Breast epithelium (tissue), 4 donors: ENCODE results near the gene MYCN. TPM values are rescaled to one million over a fixed set of nuclear protein-coding genes. Genes with fewer than 3 reads are reported as not detected.

ENCODE experiments used
- DNase-seq, 2 donors: peaks; one replicate each; pipeline ENCODE4 v3.0.0-alpha.2; 2019; ENCODE audit warnings: low spot score in 2 of 2
- H3K27ac ChIP-seq, 2 donors: fragments of 200-600 bp; sonication (generic) in 1 of 2; one replicate each; pipeline ENCODE4 v1.5.1; 2016 to 2019; ENCODE audit warnings: mild to moderate bottlenecking in 1 of 2
- H3K27me3 ChIP-seq, 2 donors: fragments of 200-600 bp; sonication (generic) in 1 of 2; one replicate each; pipeline versions ENCODE4 v1.5.1 to v1.6.0; 2017 to 2019; ENCODE audit warnings: control low read depth in 1 of 2, mild to moderate bottlenecking in 1 of 2
- H3K36me3 ChIP-seq: fragments of 200-600 bp; one replicate; pipeline ENCODE4 v1.5.1; 2019
- H3K4me1 ChIP-seq, 2 donors: fragments of 200-600 bp; sonication (generic); one replicate each; pipeline ENCODE4 v1.5.1; 2016 to 2019; ENCODE audit warnings: control low read depth in 1 of 2
- H3K4me3 ChIP-seq, 3 donors: fragments of 200-600 bp; sonication (generic); 1 replicate in 2 of 3; 2 replicates in 1 of 3; pipeline ENCODE4 v1.5.1; 2016 to 2019; ENCODE audit warnings: mild to moderate bottlenecking in 3 of 3, moderate library complexity in 2 of 3
- H3K9me3 ChIP-seq, 2 donors: fragments of 200-600 bp; sonication (generic) in 1 of 2; one replicate each; pipeline ENCODE4 v1.5.1; 2016 to 2019; ENCODE audit warnings: control low read depth in 1 of 2
- POLR2A ChIP-seq: fragments of 450-650 bp; IDR thresholded peaks from one replicate; pipeline ENCODE4 v1.6.1; 2016; ENCODE audit warnings: antibody characterized with exemption, mild to moderate bottlenecking, moderate library complexity
- POLR2AphosphoS5 ChIP-seq, 3 donors: sonication (generic); formaldehyde crosslinking; IDR thresholded peaks; one replicate each; pipeline ENCODE4 v1.6.1; 2017; ENCODE audit warnings: antibody characterized with exemption in 3 of 3
- intact Hi-C: fragments of 100-400 bp; cut with DNase I; formaldehyde crosslinking; loops from one replicate; pipeline ENCODE4 v1.15.1; 2023; ENCODE audit warnings: low total_unique reads
- total RNA-seq, 3 donors: library from RNA; depleted of rRNA; stranded (reverse); fragments of >200 nt; gene quantifications; one replicate each; pipeline ENCODE4 v1.1.0, GENCODE V29; 2016
- TF ChIP-seq, protein P1 (sequence below), 3 donors: fragments of 450-650 bp; IDR thresholded peaks; one replicate each; pipeline ENCODE4 v1.5.1; 2016 to 2017; ENCODE audit warnings: antibody characterized with exemption in 3 of 3, mild to moderate bottlenecking in 3 of 3, moderate library complexity in 3 of 3

The MYCN gene
- total RNA-seq, 3 donors from 2014 or later, result 0.32 to 0.98 (median 0.59) TPM

DNA sequence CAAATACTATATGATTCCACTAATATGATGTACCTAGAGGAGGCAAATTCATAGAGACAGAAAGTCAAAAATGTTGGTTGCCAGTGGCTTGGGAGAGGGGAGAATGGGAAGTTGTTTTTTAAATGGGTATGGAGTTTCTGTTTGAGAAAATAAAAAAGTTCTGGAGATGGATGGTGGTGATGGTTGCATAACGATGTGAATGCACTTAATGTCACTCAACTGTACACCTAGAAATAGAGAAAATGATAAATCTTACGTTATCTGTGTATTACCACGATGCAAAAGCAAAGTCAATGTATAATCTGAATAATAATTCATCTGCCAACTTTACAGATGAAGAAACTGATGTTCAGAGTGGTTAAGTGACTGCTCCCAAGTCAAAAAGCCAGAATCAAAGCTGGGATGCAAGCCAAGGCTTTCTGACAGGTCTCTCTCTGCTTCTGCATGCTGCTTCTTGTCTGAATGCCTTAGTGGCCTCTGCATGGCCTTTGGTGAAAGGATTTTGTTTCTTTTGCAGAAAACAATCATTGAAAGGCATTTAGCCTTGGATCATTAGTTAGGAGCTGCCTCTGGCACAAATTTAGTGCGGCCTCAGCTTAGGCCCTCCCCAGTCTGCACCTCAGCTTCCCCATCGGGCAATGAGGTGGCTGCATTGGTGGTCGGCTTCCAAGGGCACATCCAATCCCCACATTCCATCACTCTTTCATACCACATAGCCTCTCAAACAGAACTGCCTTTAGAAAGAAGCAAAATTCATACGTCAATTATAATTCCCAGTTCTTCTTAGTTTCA lies 46.5 kb upstream of the MYCN start:
- Histone ChIP-seq H3K27ac (no peak overlapping the region), H3K4me1 (no peaks in the 10 kb centered on the region), H3K36me3 (no peaks in the 10 kb centered on the region), H3K9me3 (peaks cover 10 to 11% of the 10 kb centered on the region in 2 donors), H3K4me3 (no peak overlapping the region), H3K27me3 (no peaks in the 10 kb centered on the region)
- TF ChIP-seq, protein P1, sequence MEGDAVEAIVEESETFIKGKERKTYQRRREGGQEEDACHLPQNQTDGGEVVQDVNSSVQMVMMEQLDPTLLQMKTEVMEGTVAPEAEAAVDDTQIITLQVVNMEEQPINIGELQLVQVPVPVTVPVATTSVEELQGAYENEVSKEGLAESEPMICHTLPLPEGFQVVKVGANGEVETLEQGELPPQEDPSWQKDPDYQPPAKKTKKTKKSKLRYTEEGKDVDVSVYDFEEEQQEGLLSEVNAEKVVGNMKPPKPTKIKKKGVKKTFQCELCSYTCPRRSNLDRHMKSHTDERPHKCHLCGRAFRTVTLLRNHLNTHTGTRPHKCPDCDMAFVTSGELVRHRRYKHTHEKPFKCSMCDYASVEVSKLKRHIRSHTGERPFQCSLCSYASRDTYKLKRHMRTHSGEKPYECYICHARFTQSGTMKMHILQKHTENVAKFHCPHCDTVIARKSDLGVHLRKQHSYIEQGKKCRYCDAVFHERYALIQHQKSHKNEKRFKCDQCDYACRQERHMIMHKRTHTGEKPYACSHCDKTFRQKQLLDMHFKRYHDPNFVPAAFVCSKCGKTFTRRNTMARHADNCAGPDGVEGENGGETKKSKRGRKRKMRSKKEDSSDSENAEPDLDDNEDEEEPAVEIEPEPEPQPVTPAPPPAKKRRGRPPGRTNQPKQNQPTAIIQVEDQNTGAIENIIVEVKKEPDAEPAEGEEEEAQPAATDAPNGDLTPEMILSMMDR (IDR thresholded peaks at IDR 0.05), result no peak
- TF ChIP-seq POLR2AphosphoS5 (IDR thresholded peaks at IDR 0.05), result no peak
- TF ChIP-seq POLR2A, result no peak
- DNase-seq, result peak in 1 of 2 donors; percentile 53
- intact Hi-C loops, result no loop called here

DNA sequence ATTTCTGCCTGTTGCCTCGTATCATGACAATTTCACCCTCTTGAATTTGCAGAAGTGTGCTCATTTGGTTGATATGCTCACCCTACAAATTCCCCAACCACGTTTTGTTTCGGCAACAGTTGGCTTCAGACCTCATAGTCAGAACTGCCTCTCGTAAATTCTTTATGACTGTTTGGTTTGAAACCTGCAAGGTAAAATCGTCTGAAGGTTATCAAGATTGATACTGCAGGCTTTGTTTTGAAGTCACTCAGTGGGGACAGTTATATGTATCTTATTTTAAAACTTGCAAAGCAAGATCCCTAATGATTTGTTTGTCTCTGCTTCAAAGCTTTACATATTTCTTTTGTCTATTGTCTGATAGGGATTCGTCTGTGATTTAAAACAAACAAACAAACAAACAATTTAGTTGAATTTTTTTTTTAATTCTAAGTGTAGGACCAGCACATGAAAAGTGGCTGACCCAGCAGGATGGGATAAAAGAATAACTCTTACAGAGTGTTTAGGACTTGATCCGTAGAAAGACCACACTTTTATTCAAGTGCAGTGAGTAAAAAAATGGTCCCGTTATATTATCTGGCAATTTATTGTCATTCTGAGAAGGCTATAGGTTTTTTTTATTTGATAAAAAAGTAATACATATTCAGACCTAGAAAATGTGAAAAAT lies 45.7 kb upstream of the MYCN start:
- TF ChIP-seq, protein P1 (IDR thresholded peaks at IDR 0.05), result no peak
- TF ChIP-seq POLR2A (no peak), POLR2AphosphoS5 (IDR thresholded peaks at IDR 0.05) (no peak)
- Histone ChIP-seq H3K27me3 (no peaks in the 10 kb centered on the region), H3K4me3 (no peak overlapping the region), H3K36me3 (no peaks in the 10 kb centered on the region), H3K4me1 (no peaks in the 10 kb centered on the region), H3K9me3 (peaks cover 10 to 11% of the 10 kb centered on the region in 2 donors), H3K27ac (no peak overlapping the region)
- DNase-seq, result no peak
- intact Hi-C loops, result no loop called here

DNA sequence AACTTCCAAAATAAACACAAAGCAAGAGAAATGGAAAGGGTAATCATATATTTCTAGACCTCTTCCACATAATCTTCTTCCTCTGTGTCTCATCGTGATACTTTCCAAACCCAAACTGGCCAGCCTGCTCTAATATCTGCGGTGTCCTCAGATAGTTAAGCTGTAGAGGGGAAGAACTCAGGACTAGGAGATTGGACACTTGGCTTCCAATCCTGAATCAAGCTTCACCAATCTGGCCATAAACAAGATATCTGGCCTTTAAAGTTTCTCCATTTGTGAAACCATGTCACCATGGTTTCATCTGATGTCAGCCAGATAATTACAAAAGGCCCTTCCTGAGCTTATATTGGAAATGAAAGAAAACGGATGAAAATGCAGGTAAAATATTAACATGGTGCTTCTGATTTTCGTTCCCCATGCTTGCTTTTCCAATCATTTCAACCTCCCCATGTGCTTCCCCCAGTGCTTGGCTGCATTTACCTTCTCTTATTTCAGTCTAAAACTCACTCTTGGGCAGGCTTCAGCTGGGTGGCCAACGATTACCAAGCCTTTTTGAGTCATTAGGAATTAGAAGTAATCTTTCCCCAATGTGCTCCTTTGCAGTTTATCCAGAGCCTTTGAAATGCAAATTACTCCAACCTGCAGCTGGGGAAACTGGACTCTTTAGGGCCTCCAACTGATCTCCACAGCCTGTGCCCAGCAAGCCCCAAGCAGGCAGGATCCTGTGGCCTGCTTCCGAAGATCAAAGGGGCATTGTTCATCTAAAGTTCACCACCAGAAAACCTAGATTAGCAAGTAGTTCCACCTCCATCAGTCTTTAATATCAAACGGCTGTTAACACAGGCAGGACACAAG lies 44.5 kb upstream of the MYCN start:
- TF ChIP-seq, protein P1 (IDR thresholded peaks at IDR 0.05), result no peak
- TF ChIP-seq POLR2AphosphoS5 (IDR thresholded peaks at IDR 0.05) (no peak), POLR2A (no peak)
- DNase-seq, result no peak
- intact Hi-C loops, result loop anchor here (2.0 kb wide), 1 partner anchor 59 kb away; no protein-coding TSS in a partner anchor

DNA sequence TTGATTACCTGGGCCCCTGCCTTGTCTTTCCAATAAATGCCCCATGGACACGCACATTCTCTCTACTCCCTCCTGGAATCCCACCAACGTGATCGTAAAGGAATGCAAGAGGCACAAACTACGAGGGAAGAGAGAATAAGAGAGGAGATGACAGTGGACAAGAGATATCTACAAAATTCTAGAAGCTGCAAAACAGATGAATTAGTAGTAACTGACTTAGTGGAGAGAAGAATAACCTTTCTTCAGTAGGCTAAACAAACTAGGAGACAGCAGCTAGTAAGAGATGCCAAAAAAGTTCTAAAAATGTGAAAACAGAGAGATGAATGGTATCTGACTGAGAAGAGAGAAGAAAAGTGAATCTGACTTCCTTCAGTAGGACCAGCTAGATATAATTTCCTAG lies 43.5 kb upstream of the MYCN start:
- no peaks in the 10 kb centered on the region for H3K4me1 ChIP-seq
- peaks cover 10 to 11% of the 10 kb centered on the region in 2 donors for H3K9me3 ChIP-seq
- H3K36me3 ChIP-seq, result no peaks in the 10 kb centered on the region
- intact Hi-C loops, result loop anchor here (2.0 kb wide), 1 partner anchor 58 kb away; no protein-coding TSS in a partner anchor
- H3K27me3 ChIP-seq, result no peaks in the 10 kb centered on the region
- TF ChIP-seq POLR2A, result no peak
- TF ChIP-seq POLR2AphosphoS5 (IDR thresholded peaks at IDR 0.05), result no peak
- TF ChIP-seq, protein P1 (IDR thresholded peaks at IDR 0.05), result no peak
- no peak overlapping the region for H3K27ac ChIP-seq
- DNase-seq, result no peak
- no peak overlapping the region for H3K4me3 ChIP-seq

More for the DNA sequence above, 44.5 kb upstream of the MYCN start:
- Histone ChIP-seq H3K4me3 (no peak overlapping the region), H3K4me1 (no peaks in the 10 kb centered on the region), H3K36me3 (no peaks in the 10 kb centered on the region), H3K27me3 (no peaks in the 10 kb centered on the region), H3K9me3 (peaks cover 10 to 11% of the 10 kb centered on the region in 2 donors), H3K27ac (no peak overlapping the region)
